ENCODE measurements around the gene SLC39A2.

DNA sequence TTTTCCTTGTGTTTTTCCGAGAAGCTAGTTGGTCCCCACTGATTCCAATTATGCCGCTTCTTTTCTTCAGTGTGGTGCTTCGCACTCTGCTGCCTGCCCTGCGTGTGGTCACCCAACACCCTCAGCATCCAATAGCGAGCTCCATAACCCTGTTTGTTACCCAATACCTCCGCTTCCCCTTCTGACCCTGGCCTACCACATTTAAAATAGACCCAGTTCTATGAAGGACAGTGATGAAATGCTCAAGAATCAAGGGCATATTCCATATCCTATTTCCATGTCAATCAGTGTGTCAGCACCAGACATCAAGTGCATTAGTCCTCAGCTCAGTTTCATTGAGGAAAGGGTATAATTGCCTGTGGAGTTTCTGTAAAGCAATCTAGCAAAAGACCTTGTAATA lies 16.2 kb downstream of the SLC39A2 start:
- TF ChIP-seq POLR2AphosphoS5 (IDR thresholded peaks at IDR 0.05; ENCODE audit: low read depth, low read length) (no peak), SIN3A (IDR thresholded peaks at IDR 0.05; ENCODE audit: borderline replicate concordance, insufficient read depth, low read length) (no peak)
- TF ChIP-seq, protein P1, sequence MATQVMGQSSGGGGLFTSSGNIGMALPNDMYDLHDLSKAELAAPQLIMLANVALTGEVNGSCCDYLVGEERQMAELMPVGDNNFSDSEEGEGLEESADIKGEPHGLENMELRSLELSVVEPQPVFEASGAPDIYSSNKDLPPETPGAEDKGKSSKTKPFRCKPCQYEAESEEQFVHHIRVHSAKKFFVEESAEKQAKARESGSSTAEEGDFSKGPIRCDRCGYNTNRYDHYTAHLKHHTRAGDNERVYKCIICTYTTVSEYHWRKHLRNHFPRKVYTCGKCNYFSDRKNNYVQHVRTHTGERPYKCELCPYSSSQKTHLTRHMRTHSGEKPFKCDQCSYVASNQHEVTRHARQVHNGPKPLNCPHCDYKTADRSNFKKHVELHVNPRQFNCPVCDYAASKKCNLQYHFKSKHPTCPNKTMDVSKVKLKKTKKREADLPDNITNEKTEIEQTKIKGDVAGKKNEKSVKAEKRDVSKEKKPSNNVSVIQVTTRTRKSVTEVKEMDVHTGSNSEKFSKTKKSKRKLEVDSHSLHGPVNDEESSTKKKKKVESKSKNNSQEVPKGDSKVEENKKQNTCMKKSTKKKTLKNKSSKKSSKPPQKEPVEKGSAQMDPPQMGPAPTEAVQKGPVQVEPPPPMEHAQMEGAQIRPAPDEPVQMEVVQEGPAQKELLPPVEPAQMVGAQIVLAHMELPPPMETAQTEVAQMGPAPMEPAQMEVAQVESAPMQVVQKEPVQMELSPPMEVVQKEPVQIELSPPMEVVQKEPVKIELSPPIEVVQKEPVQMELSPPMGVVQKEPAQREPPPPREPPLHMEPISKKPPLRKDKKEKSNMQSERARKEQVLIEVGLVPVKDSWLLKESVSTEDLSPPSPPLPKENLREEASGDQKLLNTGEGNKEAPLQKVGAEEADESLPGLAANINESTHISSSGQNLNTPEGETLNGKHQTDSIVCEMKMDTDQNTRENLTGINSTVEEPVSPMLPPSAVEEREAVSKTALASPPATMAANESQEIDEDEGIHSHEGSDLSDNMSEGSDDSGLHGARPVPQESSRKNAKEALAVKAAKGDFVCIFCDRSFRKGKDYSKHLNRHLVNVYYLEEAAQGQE (IDR thresholded peaks at IDR 0.05; ENCODE audit: insufficient read depth in 1 of 2, low read depth in 2 of 2, low read length in 2 of 2), result no peak
